Cortex of kidney (tissue), 1 donor: Measurements from ENCODE around the gene ST8SIA1.
"Not testable (repeated sequence)": the region's sequence is repeated elsewhere in the genome, so short reads cannot be mapped to it uniquely, and the experiment has no call there.

Experiments used
- DNase-seq: peaks from one replicate; lab custom pipeline; 2025; lab: John Stamatoyannopoulos, UW

The ST8SIA1 gene, protein sequence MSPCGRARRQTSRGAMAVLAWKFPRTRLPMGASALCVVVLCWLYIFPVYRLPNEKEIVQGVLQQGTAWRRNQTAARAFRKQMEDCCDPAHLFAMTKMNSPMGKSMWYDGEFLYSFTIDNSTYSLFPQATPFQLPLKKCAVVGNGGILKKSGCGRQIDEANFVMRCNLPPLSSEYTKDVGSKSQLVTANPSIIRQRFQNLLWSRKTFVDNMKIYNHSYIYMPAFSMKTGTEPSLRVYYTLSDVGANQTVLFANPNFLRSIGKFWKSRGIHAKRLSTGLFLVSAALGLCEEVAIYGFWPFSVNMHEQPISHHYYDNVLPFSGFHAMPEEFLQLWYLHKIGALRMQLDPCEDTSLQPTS

GRCh38 chr12:22334410-22335100 is at the start of gene ST8SIA1:
Gene ST8SIA1 (minus strand): TSS chr12:22334707. CDS start chr12:22334232, 475 bp downstream.
- no peak for DNase-seq

- no peak for DNase-seq
Observed at GRCh38 chr12:22380031-22380430, 45.5 kb upstream of the ST8SIA1 start.

- no peak for DNase-seq
Observed at GRCh38 chr12:22377731-22378496, 43.4 kb upstream of the ST8SIA1 start.

DNA sequence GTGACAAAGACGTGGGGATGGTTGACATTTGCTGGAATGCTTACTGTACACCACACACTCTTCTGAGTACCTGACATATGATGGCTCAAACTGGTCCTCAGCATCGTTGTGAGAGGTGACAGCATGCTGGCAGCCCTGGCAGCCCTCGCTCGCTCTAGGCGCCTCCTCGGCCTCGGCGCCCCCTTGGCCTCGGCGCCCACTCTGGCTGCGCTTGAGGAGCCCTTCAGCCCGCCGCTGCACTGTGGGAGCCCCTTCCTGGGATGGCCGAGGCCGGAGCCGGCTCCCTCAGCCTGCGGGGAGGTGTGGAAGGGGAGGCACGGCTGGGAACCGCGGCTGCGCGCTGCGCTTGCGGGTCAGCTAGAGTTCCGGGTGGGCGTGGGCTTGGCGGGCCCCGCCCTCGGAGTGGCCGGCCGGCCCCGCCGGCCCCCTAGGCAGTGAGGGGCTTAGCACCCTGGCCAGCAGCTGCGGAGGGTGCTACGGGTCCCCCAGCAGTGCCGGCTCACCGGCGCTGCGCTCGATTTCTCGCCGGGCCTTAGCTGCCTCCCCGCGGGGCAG is 42.2 kb upstream of the ST8SIA1 start:
- DNase-seq = not testable (repeated sequence)

DNA sequence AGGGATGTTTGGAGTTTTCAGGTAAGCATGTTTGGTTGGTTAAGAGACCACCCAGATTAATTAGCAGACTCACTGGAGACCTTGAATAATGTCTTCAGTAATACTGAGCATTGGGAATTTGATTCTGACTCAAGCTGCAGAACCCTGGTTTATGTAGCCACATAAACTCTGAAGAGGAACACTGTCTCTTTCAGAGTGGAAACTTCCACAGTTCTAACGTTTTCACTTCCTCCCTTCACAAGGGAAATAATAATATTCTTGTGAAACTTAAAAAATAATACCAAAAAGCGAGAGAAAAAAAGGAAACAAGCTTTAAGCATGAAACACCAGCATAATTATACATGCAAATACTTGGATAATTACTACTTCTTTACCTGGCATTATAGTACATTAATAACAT is 40.0 kb upstream of the ST8SIA1 start:
- no peak for DNase-seq

GRCh38 chr12:22372277-22372837 is 37.9 kb upstream of the ST8SIA1 start:
- DNase-seq = no peak

DNA sequence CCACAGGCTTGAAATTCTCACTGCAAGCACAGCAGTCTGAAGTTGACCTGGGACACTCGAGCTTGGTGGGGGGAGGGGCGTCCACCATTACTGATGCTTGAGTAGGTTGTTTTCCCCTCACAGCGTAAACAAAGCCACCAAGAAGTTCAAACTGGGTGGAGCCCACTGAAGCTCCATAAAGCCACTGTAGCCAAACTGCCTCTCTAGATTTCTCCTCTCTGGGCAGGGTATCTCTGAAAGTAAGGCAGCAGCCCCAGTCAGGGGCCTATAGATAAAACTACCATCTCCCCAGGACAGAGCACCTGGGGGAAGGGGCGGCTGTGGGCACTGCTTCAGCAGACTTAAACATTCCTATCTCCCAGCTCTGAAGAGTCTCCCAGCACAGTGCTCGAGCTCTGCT is 31.7 kb upstream of the ST8SIA1 start:
- no peak for DNase-seq

- no peak for DNase-seq
Observed at GRCh38 chr12:22361785-22362184, 27.3 kb upstream of the ST8SIA1 start.

GRCh38 chr12:22360774-22361173 is 26.3 kb upstream of the ST8SIA1 start:
- no peak for DNase-seq

GRCh38 chr12:22357531-22357930 is 23.0 kb upstream of the ST8SIA1 start:
- no peak for DNase-seq

DNA sequence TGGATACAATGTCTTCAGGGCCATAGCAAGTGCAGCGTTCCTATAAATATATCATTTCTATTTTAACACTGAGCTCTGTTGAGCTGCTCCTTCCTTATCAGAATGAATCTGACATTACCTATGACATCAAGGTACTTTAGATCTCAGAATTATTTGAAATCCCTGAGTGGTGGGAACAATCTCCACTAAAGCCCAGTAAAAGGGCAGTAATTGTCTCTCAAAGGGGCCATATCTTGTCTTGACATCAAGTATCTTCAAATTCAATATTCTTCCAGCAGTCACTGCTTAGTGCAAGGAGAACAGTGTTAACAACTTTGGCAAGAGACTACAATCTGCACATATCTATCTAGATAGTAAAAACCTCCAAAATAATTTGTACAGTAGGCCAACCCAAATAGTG is 21.7 kb upstream of the ST8SIA1 start:
- DNase-seq = no peak

DNA sequence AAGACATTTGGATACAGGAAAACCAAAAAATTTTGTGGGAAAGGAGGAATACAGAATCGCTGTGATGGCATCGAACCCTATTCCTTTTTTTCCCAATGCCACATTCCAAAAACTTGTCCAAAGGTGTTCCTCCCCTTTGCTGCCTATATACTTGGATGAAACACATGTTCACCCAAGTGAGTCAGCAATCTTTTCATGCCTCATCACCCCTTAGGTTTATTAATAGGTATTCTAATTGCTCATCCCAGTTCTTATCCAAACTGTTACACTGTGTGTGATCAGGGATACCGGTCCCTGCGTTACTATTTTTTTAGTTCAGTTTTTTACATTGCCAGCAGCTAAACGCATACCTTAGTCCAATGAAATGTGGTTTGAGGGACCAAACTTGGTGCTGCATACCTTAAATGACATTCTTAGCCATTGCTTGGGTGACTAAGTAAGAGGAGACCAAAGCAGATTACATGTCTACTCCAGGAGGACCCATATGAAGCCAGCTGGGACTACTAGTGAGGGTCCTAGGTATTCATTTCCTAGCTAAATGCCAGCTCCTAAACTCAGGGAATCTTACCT is 20.6 kb upstream of the ST8SIA1 start:
- no peak for DNase-seq

GRCh38 chr12:22353615-22354325 is 19.3 kb upstream of the ST8SIA1 start:
- no peak for DNase-seq

DNA sequence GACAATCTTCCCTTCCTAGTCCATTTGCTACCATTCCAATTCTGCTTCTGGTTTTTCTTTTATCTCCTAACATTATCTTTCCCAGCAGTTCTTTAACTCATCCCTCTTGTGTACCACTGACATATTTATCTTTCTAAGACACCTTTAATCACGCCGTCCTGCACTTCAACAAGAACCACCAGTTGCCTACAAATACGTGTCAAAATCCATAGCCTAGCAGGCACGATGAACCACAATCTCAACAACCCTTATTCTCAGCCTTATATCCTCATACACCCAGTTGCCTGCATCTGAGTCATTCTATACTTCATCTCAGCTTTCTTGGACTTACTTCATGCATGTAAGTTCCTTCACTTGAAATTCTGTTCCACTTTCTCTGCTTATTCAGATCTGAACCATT is 16.4 kb upstream of the ST8SIA1 start:
- DNase-seq = no peak

GRCh38 chr12:22348208-22348607 is 13.7 kb upstream of the ST8SIA1 start:
- DNase-seq = no peak

DNA sequence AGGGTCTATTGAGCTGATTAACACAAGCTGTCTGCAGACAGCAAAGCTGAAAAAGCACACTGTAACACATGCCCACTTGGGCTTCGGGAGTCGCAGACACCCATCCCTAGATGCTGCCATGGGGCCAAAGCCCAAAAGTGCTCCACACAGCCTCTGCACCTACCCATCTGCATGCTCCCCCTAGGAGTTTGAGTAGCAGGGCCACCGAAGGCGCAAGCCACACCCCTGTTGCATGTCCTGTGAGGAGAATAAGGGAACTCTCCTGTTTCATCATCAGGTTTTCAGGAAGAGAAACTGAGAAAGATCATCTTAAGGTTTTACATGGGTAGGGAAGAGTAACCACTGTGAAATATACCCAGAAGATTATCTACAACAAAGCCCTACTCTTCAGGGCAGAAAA is 5.6 kb upstream of the ST8SIA1 start:
- DNase-seq = no peak

- no peak for DNase-seq
Observed at GRCh38 chr12:22339691-22340090, 5.2 kb upstream of the ST8SIA1 start.

DNA sequence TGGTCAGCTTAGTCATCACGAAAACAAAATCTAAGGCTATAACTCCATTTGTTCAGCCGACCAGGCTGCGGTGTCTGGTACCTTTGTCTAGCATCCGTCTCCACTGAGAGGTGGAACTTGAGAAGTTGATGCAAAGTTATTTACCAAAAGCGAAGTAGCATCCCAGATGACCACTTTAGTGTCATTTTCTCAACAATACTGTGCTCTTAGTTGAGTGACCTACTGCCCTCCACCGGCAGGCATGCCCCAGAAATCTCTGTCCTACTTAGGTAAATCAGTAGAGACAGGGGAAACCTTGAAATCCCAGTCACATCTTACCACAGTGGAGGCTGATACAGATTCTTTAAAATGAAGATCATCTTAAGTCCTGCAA is 1.3 kb upstream of the ST8SIA1 start:
- DNase-seq = no peak

- no peak for DNase-seq
Observed at GRCh38 chr12:22333713-22334409, 646 bp downstream of the ST8SIA1 start.

GRCh38 chr12:22333186-22333712 is 1.3 kb downstream of the ST8SIA1 start:
- no peak for DNase-seq
